ENCODE measurements around the gene JMJD1C.

The JMJD1C gene

DNA sequence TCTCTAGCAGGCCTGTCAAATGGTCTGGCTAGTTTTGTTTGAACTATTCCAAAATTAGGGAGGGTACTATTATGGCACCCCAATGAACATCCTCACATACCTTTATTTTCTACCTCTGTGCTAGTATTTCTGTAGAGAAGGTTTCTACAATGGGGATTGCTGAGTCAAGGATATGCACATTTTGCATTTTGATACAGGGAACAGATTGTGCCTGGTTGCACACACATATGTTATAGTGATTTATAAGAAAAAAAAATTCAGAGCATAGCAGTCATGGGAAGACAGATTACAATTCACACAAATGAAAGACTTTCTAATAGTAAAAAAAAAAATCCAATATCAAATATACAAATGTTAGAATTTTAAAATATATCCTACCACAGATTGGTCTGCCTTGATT lies 346.7 kb downstream of the JMJD1C start:
- no peak for FAIRE-seq

All from G401.6 (cell line).